Spleen (tissue), 7 donors: ENCODE data around the gene MTX2.

Source experiments
- CTCF ChIP-seq, 11 experiments: fragments of 200-600 bp in 7 of 11; fragments of 450-650 bp in 4 of 11; sonication (generic) in 4 of 11; IDR thresholded peaks in 8 of 11; conservative IDR thresholded peaks in 3 of 11; 1 replicate in 7 of 11; 2 replicates in 4 of 11; pipeline versions ENCODE4 v1.4.0 to v1.8.0; 2016 to 2021; ENCODE audit warnings: antibody characterized with exemption in 11 of 11, inconsistent platforms in 4 of 11, mild to moderate bottlenecking in 1 of 11
- POLR2A ChIP-seq, 3 donors: fragments of 450-650 bp; IDR thresholded peaks; one replicate each; pipeline ENCODE4 v1.5.1; 2017; ENCODE audit warnings: antibody characterized with exemption in 3 of 3, mild to moderate bottlenecking in 1 of 3
- donor health status: DM: no; HTN: no; CAD: no; lungs with moderate emphysema.
- donor health status: DM: no; HTN: no; CAD: no.
- donor health status: DM: no; HTN: no; CAD: no.

- no peak for TF ChIP-seq CTCF (IDR thresholded peaks at IDR 0.05 in 8 of 11, conservative IDR thresholded peaks at IDR 0.05 in 3 of 11)
- no peak for TF ChIP-seq POLR2A (IDR thresholded peaks at IDR 0.05)
Measured at GRCh38 chr2:176383100-176383499, 113.9 kb downstream of the MTX2 start.
